HG03095 (cell line): ENCODE measurements around the gene LMX1A.

ENCODE experiments used
- ATAC-seq: cut with Tn5 transposase; IDR thresholded peaks from one replicate; pipeline ENCODE4 v1.9.1; 2021; ENCODE audit warnings: moderate library complexity; ENCODE audit not compliant: unreplicated experiment

Gene LMX1A

GRCh38 chr1:165367375-165367993 is 11.0 kb upstream of the LMX1A start:
- ATAC-seq, result no peak

DNA sequence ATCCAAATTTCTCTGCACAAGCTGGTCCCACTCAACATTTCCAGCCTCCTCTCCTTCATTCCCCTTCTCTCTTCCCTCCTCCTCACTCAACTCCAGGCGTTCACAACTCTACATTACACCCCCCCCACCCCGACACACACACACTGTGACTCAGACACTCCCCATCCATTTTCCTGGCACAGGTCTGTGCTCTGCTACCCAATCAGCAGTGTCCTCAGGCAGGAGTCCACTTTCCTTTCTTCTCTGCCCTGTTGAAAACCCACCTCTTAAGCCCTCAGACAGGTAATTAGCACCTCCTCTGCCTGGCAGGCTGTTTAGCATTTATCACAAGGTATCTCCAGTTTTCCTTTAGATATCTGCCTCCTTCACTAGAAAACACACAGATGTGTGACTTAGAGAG is 8.8 kb upstream of the LMX1A start:
- no peak for ATAC-seq

DNA sequence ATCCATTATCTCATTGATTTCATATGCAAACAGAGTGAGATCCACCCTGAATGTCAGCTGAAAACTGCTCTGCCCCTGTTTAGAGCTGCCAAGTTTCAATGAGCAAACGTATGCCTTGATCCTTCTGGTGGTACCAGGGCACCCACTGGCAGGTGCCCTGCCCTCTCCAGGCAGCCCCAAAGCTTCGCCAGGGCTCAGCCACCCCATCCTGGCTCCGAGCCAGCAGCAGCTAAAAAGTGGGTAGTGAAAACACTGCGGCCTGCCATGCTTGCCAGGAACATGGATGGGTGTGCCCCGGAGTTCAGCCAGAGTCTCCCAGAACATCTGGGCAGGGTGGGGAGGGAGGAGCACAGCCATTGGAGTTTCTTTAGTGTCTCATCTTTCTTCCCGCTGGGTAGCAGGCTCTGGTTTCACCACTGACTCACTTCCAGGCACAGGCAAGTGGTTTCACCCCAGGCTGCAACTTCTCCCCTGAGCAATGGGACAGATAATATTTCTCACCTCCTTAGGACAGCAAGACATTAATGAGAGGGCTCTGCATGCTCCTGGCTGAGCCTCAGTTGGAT is 8.1 kb upstream of the LMX1A start:
- ATAC-seq, result no peak

- no peak for ATAC-seq
Measured at GRCh38 chr1:165356876-165357275, 361 bp upstream of the LMX1A start.

- no peak for ATAC-seq
Measured at GRCh38 chr1:165355139-165355976, 1.2 kb downstream of the LMX1A start.

GRCh38 chr1:165354739-165355138 is 1.8 kb downstream of the LMX1A start:
- no peak for ATAC-seq

DNA sequence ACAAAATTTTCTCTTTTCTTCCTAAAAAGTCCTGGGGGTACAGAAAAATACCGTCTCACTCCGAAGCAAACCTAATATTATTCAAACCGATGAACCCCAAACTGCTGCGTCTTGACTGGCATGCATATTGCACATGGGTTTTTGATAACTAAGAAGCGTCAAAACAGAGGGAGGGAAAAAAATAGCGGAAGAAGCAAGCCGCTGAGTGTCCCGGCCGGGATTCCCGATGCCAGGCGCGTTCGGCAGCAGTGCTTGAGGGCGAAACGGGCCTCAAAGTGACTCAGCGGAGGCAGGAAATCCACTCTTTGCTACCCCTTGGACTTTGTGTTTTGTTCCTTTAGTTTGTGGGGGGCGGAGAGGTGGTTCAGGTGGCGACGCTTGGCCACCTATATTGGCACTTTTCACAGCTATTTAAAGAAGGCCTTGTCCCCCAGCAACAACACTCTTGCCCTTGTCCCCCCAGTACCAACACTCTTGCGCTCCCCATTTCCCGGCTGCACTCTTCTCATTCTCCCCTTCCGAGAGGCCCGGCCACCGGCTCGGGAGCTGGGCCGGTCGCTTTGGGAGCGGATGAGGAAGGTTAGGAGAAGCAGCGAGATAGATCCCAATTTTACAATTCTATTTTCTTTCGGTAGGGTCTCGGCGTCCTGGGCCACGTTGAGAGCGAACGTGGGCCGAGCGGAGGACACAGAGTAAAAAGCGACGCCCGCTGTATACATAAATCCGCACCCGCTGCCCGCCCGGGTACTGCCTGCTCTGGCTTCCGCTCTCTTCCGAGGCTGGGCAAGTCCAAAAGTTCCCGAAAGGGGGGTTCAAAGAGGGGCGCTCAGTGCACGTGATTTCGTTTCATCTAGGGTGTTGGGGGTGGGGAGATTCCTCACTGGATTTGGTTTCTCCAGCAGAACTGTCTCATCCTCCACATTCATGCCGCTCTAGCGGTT is 2.5 kb downstream of the LMX1A start:
- no peak for ATAC-seq

DNA sequence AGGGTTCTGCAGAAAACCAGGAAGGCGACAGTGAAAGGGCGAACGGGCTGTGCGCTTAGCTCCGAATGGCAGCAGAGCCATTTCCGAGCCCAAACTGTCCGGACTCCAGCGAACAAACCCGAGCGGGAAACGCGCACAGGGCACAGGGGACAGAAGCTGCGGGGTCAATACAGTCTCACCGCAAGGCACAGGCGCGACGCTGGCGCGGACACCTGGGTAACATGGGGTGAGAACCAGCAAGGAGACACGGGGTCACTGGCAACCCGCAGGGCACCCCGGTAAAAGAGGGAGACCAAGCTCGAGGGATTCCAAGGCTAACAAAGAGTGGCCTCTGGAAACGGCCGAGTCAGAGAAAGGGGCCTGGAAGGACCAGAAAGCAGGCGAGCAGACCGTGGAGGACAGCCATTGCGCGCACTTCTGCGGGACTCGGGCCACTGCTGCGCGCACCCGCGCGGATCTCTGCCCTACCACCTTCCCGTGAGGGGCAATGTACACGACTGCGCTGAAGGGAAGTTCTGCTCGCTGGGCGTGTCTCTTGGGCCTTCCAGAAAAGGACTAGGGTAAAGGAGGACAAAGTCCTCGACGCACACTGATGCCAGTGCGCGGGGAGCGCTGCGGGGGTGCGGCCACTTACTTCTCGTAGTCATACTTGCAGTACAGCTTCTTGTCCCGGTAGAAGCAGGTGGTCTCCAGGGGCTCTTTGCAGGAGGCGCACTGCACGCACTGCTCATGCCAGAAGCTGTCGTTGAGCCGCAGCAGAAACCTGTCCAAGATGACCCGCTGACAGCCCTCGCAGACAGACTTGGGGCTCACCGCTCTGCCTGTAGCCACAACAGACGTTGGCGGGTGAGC is 3.8 kb downstream of the LMX1A start:
- ATAC-seq, result no peak

DNA sequence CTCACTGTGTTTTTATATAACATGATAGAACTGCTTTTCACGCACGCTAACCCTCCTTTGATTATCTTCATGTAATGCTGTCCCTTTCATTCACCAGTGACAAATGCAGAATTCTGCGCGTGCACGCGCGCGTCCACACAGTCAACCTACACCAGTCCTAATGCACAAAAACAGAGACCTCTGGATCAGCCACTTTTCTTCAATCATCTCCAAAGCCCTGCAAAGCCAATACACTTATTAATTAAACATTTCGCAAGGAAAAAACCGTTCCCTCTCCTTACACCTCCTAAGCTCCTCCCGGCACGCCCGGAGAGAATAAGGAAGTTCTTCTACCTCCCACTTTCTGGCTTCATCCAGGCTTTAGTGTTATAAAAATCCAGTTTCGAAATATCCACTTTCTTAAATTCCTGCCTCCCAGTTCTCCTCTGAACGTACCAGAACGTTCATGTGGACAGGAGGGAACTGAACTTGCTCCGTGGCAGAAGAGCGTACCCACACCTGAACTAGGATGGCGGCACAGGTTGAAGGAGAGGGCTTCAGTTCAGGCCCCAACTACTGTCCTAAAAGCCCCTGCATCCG is 4.6 kb downstream of the LMX1A start:
- no peak for ATAC-seq

- ATAC-seq, result no peak
Measured at GRCh38 chr1:165350840-165351239, 5.7 kb downstream of the LMX1A start.

DNA sequence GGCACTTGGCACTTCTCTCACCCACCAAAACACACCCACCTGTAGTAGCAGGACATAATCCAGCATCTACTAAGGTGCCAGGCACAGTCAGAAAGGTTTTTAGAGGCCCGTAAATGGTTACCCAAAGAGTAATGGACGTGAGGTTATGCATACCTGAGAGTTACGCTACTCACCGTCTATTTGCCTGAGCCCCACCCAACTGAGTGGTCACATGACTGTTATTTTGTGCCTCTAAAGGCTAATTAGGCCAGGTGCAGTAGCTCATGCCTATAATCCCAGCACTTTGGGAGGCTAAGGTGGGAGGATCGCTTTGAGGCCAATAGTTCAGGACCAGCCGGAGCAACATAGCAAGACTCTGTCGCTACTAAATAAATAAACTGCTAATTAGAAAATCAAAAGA is 11.0 kb downstream of the LMX1A start:
- ATAC-seq, result no peak

DNA sequence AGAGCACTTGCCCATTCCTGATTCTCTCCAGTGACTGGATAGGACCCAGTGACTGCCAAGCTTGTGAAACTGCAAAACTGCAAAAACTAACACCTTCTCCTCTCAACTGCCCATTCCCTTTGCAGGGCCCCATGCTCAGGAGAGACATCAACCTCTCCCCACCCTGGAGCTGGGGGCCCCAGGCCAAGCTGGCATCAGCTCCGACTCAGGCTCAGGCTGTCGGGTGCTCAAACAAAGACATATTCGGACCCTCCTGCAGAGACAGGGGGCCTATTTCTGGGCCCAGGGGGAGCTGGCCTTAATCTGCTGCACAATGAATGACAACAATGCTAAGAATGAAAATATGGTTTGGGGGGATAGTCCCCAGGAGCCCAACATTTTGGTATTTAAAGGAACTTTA is 11.8 kb downstream of the LMX1A start:
- ATAC-seq, result no peak

GRCh38 chr1:165344198-165344597 is 12.3 kb downstream of the LMX1A start:
- no peak for ATAC-seq

DNA sequence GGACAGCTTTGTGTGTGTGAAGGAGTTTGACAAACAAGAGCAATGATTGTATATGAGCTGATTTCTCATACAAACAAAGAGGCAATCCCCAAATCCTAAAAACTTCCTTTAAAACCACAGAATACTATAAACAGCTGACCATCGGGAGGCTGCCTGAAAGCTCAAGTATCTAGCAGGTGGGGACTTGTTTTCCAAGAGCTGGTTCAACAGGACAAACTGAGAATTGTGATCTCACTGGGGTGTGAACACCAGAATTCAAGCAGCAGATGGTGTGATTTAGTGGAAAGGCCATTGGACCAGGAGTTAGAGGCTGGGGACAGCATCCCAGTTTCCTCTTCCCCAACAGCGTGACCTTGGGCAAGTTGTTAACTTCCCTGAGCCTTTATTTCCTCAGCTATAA is 13.9 kb downstream of the LMX1A start:
- ATAC-seq, result no peak

DNA sequence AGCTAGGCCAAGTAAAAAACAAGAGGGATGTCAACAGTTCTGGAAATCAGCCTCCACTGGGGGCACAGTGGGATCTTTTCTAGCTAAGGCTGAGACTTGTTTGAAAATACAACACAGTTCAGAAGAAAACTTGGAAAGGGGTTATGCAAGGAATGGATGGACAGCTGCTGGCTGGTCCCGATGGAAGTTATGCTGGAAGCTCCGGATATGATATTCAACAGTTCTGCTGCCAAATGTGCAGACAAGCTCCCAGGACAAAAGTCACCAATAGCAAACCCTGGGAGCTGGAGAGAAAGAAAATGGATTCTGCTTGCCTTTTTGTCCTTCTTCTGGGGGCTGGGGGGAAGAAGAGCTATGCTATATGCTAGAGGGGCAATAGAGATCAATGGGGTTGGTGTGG is 14.3 kb downstream of the LMX1A start:
- ATAC-seq, result no peak

- no peak for ATAC-seq
Measured at GRCh38 chr1:165339164-165339563, 17.4 kb downstream of the LMX1A start.

- ATAC-seq, result no peak
Measured at GRCh38 chr1:165330483-165330882, 26.0 kb downstream of the LMX1A start.

- no peak for ATAC-seq
Measured at GRCh38 chr1:165329104-165329503, 27.4 kb downstream of the LMX1A start.

DNA sequence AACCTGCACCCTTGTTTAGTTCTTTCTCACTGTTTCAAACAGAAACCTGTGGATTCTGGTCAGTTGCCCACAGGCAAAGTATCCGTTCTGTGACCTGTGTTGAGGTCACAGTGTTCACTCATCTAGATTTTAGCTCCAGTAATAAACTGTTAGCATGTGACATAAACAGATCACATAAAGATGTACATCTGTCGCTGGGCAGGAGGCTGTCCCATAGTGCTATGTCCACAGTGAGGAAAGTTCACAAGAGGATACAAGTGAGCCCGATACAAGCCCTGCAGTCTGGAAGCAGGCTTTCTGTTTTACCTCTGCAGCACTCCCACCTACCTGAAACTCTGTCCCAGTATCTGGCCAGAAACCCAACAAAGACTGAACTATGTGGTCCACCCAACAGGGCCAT is 28.4 kb downstream of the LMX1A start:
- no peak for ATAC-seq

GRCh38 chr1:165327538-165327937 is 29.0 kb downstream of the LMX1A start:
- no peak for ATAC-seq
